ENCODE measurements around the gene DPPA3.
"Not testable (repeated sequence)": the region's sequence is repeated elsewhere in the genome, so short reads cannot be mapped to it uniquely, and the experiment has no call there.

DPPA3 gene

GRCh38 chr12:7711133-7711532 is at the start of gene DPPA3:
TSS of gene DPPA3 (plus strand) at chr12:7711433. CDS start at chr12:7711571, 138 bp downstream.
- no peak for DNase-seq (ENCODE audit: low spot score)

GRCh38 chr12:7661741-7662140 is 49.5 kb upstream of the DPPA3 start:
- Histone ChIP-seq H3K4me3 (no peak overlapping the region), H3K27ac (no peak overlapping the region)
- no peak for DNase-seq (ENCODE audit: low spot score)
- TF ChIP-seq CTCF (IDR thresholded peaks at IDR 0.05), result no peak

More at GRCh38 chr12:7711133-7711532, at the start of gene DPPA3:
- Histone ChIP-seq H3K4me3 (no peak within 1 kb of the TSS), H3K27ac (no peak within 1 kb of the TSS)
- no peak for TF ChIP-seq CTCF (IDR thresholded peaks at IDR 0.05)

- H3K27ac ChIP-seq, result no peak overlapping the region
- DNase-seq (ENCODE audit: low spot score), result no peak
- no peak overlapping the region for H3K4me3 ChIP-seq
- no peak for TF ChIP-seq CTCF (IDR thresholded peaks at IDR 0.05)
Observed at GRCh38 chr12:7666595-7666994, 44.6 kb upstream of the DPPA3 start.

GRCh38 chr12:7667125-7667524 is 44.1 kb upstream of the DPPA3 start:
- TF ChIP-seq CTCF (IDR thresholded peaks at IDR 0.05), result no peak
- H3K27ac ChIP-seq, result no peak overlapping the region
- H3K4me3 ChIP-seq, result no peak overlapping the region
- no peak for DNase-seq (ENCODE audit: low spot score)

- H3K4me3 ChIP-seq, result no peak overlapping the region
- no peak overlapping the region for H3K27ac ChIP-seq
- no peak for TF ChIP-seq CTCF (IDR thresholded peaks at IDR 0.05)
- DNase-seq (ENCODE audit: low spot score), result no peak
Observed at GRCh38 chr12:7668171-7668570, 43.1 kb upstream of the DPPA3 start.

GRCh38 chr12:7675455-7675854 is 35.8 kb upstream of the DPPA3 start:
- H3K27ac ChIP-seq; H3K4me3 ChIP-seq; DNase-seq (ENCODE audit: low spot score): not testable (repeated sequence)

- not testable (repeated sequence) for H3K4me3 ChIP-seq; H3K27ac ChIP-seq; DNase-seq (ENCODE audit: low spot score)
Observed at GRCh38 chr12:7677432-7677888, 33.8 kb upstream of the DPPA3 start.

- Histone ChIP-seq H3K4me3 (no peak overlapping the region), H3K27ac (no peak overlapping the region)
- TF ChIP-seq CTCF (IDR thresholded peaks at IDR 0.05), result no peak
- no peak for DNase-seq (ENCODE audit: low spot score)
Observed at GRCh38 chr12:7678744-7679143, 32.5 kb upstream of the DPPA3 start.

Data from coronary artery (tissue), 2 donors.